RWPE2 (cell line): ENCODE measurements around the gene STAU1.

Source experiments
- ATAC-seq: fragments of 200-7000 bp; cut with Tn5 transposase; 3 replicates; pipeline ENCODE4 v1.9.1; 2021; ENCODE audit warnings: low read depth
- DNase-seq: peaks from one replicate; pipeline ENCODE4 v3.0.0-alpha.2; 2020; ENCODE audit warnings: low spot score
- H3K27ac ChIP-seq: fragments of 450-650 bp; 2 replicates; pipeline ENCODE4 v1.5.1; 2017; ENCODE audit warnings: mild to moderate bottlenecking; ENCODE audit not compliant: poor library complexity, severe bottlenecking
- H3K27me3 ChIP-seq: fragments of 250-450 bp; sonication (Bioruptor Pico); 2 replicates; pipeline ENCODE4 v1.5.1; 2021; ENCODE audit warnings: mild to moderate bottlenecking, moderate library complexity; ENCODE audit not compliant: insufficient read depth, poor library complexity, severe bottlenecking
- H3K36me3 ChIP-seq: fragments of 250-450 bp; sonication (Bioruptor Pico); 2 replicates; pipeline ENCODE4 v1.5.1; 2020; ENCODE audit warnings: low read depth, mild to moderate bottlenecking, moderate library complexity
- H3K4me1 ChIP-seq: fragments of 250-450 bp; sonication (Bioruptor Pico); 2 replicates; pipeline ENCODE4 v1.5.1; 2021; ENCODE audit warnings: mild to moderate bottlenecking, moderate library complexity; ENCODE audit not compliant: insufficient read depth, poor library complexity, severe bottlenecking
- H3K4me3 ChIP-seq: fragments of 250-450 bp; sonication (Bioruptor Pico); 2 replicates; pipeline ENCODE4 v1.5.1; 2021; ENCODE audit warnings: mild to moderate bottlenecking, moderate library complexity; ENCODE audit not compliant: severe bottlenecking
- H3K9me3 ChIP-seq: fragments of 250-450 bp; sonication (Bioruptor Pico); 2 replicates; pipeline ENCODE4 v1.5.1; 2021; ENCODE audit warnings: mild to moderate bottlenecking, moderate library complexity; ENCODE audit not compliant: severe bottlenecking
- CTCF ChIP-seq: fragments of 450-650 bp; IDR thresholded peaks from one replicate; pipeline ENCODE4 v1.5.1; 2017; ENCODE audit warnings: mild to moderate bottlenecking, moderate library complexity; ENCODE audit not compliant: poor library complexity, severe bottlenecking

STAU1 gene

DNA sequence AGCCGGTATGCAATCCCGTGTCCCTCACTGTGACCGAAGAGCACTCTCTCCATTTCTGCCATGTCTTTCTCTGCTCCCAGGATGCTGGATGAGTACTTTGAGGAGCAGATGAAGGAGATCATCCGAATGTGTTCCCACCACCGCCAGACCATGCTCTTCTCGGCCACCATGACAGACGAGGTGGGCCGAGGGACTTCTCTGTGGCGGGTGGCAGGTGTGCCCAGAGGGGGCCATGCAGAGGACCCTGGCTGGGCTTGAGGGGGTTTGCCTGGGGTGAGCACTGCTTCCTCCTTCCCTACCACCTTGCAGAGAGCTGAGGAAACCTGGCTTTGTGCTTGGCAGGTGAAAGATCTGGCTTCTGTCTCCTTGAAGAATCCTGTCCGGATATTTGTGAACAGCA lies 45.1 kb upstream of the STAU1 start:
- Histone ChIP-seq H3K27me3 (no peaks in the 10 kb centered on the region), H3K4me3 (no peak overlapping the region), H3K27ac (no peak overlapping the region), H3K4me1 (no peaks in the 10 kb centered on the region), H3K9me3 (no peaks in the 10 kb centered on the region), H3K36me3 (peaks cover 94% of the 10 kb centered on the region)
- DNase-seq, result no peak
- no peak for ATAC-seq
- TF ChIP-seq CTCF, result no peak

DNA sequence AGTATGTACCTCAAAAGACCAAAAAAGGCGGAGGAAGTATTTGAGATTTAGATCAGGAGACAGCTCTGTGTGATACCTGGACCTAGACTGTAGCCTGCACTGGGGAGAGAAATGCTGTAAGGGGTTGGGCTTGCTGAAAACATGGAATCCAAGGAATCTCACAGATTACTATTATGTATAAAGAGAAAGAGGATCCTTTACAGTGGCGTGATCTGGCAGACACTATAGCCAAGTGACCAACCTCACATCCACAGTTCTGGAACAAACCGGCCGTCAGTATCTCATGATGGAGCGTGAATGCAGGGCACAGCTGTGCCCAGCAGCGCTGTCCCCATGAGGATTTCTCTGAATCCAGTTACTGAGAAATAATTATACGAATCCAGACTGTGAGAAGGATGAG lies 43.3 kb upstream of the STAU1 start:
- no peak overlapping the region for H3K4me3 ChIP-seq
- ATAC-seq, result no peak
- H3K4me1 ChIP-seq, result no peaks in the 10 kb centered on the region
- no peak for DNase-seq
- H3K27ac ChIP-seq, result no peak overlapping the region
- no peak for TF ChIP-seq CTCF
- H3K27me3 ChIP-seq, result no peaks in the 10 kb centered on the region
- H3K36me3 ChIP-seq, result peaks cover 91% of the 10 kb centered on the region
- no peaks in the 10 kb centered on the region for H3K9me3 ChIP-seq

- ATAC-seq, result 0 out of 3 replicates have a peak, but pooled peaks have one; percentile 11
- Histone ChIP-seq H3K36me3 (peaks cover 91% of the 10 kb centered on the region), H3K27me3 (no peaks in the 10 kb centered on the region), H3K4me3 (no peak overlapping the region), H3K9me3 (no peaks in the 10 kb centered on the region), H3K4me1 (no peaks in the 10 kb centered on the region), H3K27ac (no peak overlapping the region)
- DNase-seq, result no peak
- TF ChIP-seq CTCF, result no peak
Measured at GRCh38 chr20:49230561-49231133, 42.5 kb upstream of the STAU1 start.

DNA sequence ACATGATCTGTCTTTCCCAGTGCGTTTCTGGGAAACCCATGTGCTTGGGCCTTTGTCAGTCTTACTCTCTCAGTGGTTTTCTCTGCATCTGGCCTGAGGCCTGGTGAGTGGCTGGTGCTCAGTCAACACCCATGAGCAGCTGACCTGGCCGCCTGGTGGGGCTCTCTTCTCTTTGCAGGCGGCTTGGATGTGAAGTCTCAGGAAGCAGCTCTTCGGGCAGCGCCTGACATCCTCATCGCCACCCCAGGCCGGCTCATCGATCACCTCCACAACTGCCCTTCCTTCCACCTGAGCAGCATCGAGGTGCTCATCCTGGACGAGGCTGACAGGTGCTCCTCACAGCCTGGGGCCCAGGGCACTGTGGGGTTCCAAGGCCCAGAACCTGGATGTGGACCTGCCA lies 41.9 kb upstream of the STAU1 start:
- TF ChIP-seq CTCF, result no peak
- Histone ChIP-seq H3K4me3 (no peak overlapping the region), H3K27ac (no peak overlapping the region), H3K4me1 (no peaks in the 10 kb centered on the region), H3K27me3 (no peaks in the 10 kb centered on the region), H3K36me3 (peaks cover 90% of the 10 kb centered on the region), H3K9me3 (no peaks in the 10 kb centered on the region)
- ATAC-seq (no peak), DNase-seq (no peak)

GRCh38 chr20:49229381-49229780 lies 41.2 kb upstream of the STAU1 start:
- ATAC-seq (no peak), DNase-seq (no peak)
- Histone ChIP-seq H3K36me3 (peaks cover 90% of the 10 kb centered on the region), H3K4me3 (no peak overlapping the region), H3K4me1 (no peaks in the 10 kb centered on the region), H3K9me3 (no peaks in the 10 kb centered on the region), H3K27ac (no peak overlapping the region), H3K27me3 (no peaks in the 10 kb centered on the region)
- TF ChIP-seq CTCF, result no peak
